K562 (cell line): ENCODE measurements around the gene CADPS2. TPM values are rescaled to one million over a fixed set of nuclear protein-coding genes. Genes with fewer than 3 reads are reported as not detected.

Experiments used
- CCNT2 ChIP-seq: IDR thresholded peaks from 2 replicates; pipeline ENCODE4 v1.6.1; 2011; ENCODE audit warnings: borderline replicate concordance, low read depth, mild to moderate bottlenecking, moderate library complexity, mixed read lengths, low read length; ENCODE audit not compliant: insufficient read length; ENCODE audit errors: extremely low read depth
- ESRRA ChIP-seq: fragments of 450-650 bp; IDR thresholded peaks from 2 replicates; pipeline ENCODE4 v1.6.1; 2014; ENCODE audit warnings: low read depth, mild to moderate bottlenecking, moderate library complexity, borderline replicate concordance
- ETV6 ChIP-seq, 3 experiments: fragments of 150-350 bp in 1 of 3; sonication (generic) in 1 of 3; formaldehyde crosslinking in 1 of 3; IDR thresholded peaks; 2 replicates each; pipeline versions ENCODE4 v1.6.1 to v1.8.0; 2014 to 2022; ENCODE audit warnings: borderline replicate concordance in 2 of 3, low read depth in 2 of 3, antibody characterized with exemption in 1 of 3, low read length in 1 of 3, mild to moderate bottlenecking in 1 of 3, missing genetic modification reagents in 1 of 3
- PCBP1 ChIP-seq: fragments of 200-400 bp; formaldehyde crosslinking; IDR thresholded peaks from 2 replicates; pipeline ENCODE4 v1.6.1; 2018; ENCODE audit warnings: mild to moderate bottlenecking, low read depth, low read length; ENCODE audit not compliant: poor library complexity, severe bottlenecking
- PHF20 ChIP-seq: fragments of 450-650 bp; IDR thresholded peaks from 2 replicates; pipeline ENCODE4 v1.6.1; 2018; ENCODE audit not compliant: partially characterized antibody
- SLC30A9 ChIP-seq: fragments of 250-450 bp; sonication (Bioruptor Pico); IDR thresholded peaks from 2 replicates; pipeline ENCODE4 v1.8.0; 2022; ENCODE audit warnings: mild to moderate bottlenecking, moderate library complexity
- ZFP30 ChIP-seq: fragments of 250-450 bp; sonication (Bioruptor Pico); IDR thresholded peaks from 2 replicates; pipeline ENCODE4 v1.8.0; 2022; ENCODE audit warnings: moderate library complexity, mild to moderate bottlenecking, inconsistent platforms, borderline replicate concordance
- polyA plus RNA-seq, 8 experiments: library from polyadenylated mRNA; depleted of rRNA in 4 of 8; stranded (reverse) in 5 of 8; unstranded in 3 of 8; fragments of >200 nt; fragmentation: Nextera tagmentation in 2 of 8; fragmentation: Illumina TruSeq in 1 of 8; extraction: Ambion mirVana in 2 of 8; extraction: Trizol in 1 of 8; gene quantifications; 2 replicates each; pipeline versions ENCODE4 v1.2.1 to v1.2.3, GENCODE V29; 2011 to 2014; ENCODE audit warnings: inconsistent platforms in 1 of 8, missing spikeins in 1 of 8
- total RNA-seq, 7 experiments: library from RNA; depleted of rRNA in 6 of 7; stranded (reverse); fragments of >200 nt in 6 of 7; fragmentation: Illumina TruSeq in 2 of 7; extraction: Trizol in 2 of 7; gene quantifications; 2 replicates each; pipeline versions ENCODE4 v1.2.1 to v1.2.3, GENCODE V29; 2011 to 2021; ENCODE audit warnings: low replicate concordance in 1 of 7
- TF ChIP-seq, protein P1 (sequence below): sonication (generic); formaldehyde crosslinking; IDR thresholded peaks from 2 replicates; pipeline ENCODE4 v1.9.0; 2022; ENCODE audit warnings: mild to moderate bottlenecking, missing genetic modification reagents
- TF ChIP-seq, protein P2 (sequence below): fragments of 200-800 bp; sonication (Bioruptor generic); IDR thresholded peaks from 2 replicates; pipeline ENCODE4 v1.6.1; 2017; ENCODE audit warnings: missing genetic modification characterization, missing compliant biosample characterization
- TF ChIP-seq, protein P3 (sequence below): sonication (generic); formaldehyde crosslinking; IDR thresholded peaks from 2 replicates; pipeline ENCODE4 v1.8.0; 2022; ENCODE audit warnings: missing genetic modification reagents, mild to moderate bottlenecking, borderline replicate concordance
- TF ChIP-seq, protein P4 (sequence below): fragments of 250-450 bp; sonication (Bioruptor Pico); IDR thresholded peaks from 2 replicates; pipeline ENCODE4 v1.9.0; 2021; ENCODE audit warnings: mild to moderate bottlenecking

CADPS2 gene
- total and polyA plus RNA-seq, 9 of the 15 experiments (the other 6 are each of a cell fraction or from before 2014, with no cell fraction given): 0.03 to 0.14 (median 0.04) TPM; not detected in 1

DNA sequence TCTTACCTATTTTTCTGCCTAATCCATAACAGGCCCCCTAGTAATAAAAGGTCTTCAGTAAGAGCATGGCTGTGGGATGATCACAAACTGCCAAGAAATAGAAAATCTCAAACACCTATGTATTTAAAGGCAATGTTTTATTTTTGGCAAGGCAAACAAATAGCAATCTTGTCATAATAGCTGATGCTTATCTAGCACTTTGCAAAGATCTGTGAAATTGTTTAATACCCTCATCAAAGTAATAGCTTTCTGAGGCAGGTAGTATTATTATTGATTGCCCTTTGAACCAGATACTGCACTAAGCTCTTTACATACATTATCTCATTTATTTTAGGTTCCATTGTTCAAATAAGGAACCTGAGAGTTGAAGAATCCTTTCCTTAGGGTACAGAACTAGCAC is 1.6 kb upstream of the CADPS2 start (continued):
- TF ChIP-seq CCNT2 (no peak), PHF20 (no peak), PCBP1 (no peak), SLC30A9 (CRISPR knock-in tag) (no peak), ZFP30 (CRISPR knock-in tag) (no peak), ESRRA (no peak), ETV6 (IDR thresholded peaks at IDR 0.05; ENCODE audit: borderline replicate concordance in 1 of 2, low read depth in 2 of 2, low read length in 1 of 2) (no peak), ETV6 (CRISPR knock-in tag; IDR thresholded peaks at IDR 0.05; ENCODE audit: borderline replicate concordance) (no peak)
- TF ChIP-seq, protein P1, sequence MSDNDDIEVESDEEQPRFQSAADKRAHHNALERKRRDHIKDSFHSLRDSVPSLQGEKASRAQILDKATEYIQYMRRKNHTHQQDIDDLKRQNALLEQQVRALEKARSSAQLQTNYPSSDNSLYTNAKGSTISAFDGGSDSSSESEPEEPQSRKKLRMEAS (CRISPR knock-in tag): no peak
- TF ChIP-seq, protein P2, sequence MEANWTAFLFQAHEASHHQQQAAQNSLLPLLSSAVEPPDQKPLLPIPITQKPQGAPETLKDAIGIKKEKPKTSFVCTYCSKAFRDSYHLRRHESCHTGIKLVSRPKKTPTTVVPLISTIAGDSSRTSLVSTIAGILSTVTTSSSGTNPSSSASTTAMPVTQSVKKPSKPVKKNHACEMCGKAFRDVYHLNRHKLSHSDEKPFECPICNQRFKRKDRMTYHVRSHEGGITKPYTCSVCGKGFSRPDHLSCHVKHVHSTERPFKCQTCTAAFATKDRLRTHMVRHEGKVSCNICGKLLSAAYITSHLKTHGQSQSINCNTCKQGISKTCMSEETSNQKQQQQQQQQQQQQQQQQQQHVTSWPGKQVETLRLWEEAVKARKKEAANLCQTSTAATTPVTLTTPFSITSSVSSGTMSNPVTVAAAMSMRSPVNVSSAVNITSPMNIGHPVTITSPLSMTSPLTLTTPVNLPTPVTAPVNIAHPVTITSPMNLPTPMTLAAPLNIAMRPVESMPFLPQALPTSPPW (CRISPR knock-in tag): no peak
- TF ChIP-seq, protein P3, sequence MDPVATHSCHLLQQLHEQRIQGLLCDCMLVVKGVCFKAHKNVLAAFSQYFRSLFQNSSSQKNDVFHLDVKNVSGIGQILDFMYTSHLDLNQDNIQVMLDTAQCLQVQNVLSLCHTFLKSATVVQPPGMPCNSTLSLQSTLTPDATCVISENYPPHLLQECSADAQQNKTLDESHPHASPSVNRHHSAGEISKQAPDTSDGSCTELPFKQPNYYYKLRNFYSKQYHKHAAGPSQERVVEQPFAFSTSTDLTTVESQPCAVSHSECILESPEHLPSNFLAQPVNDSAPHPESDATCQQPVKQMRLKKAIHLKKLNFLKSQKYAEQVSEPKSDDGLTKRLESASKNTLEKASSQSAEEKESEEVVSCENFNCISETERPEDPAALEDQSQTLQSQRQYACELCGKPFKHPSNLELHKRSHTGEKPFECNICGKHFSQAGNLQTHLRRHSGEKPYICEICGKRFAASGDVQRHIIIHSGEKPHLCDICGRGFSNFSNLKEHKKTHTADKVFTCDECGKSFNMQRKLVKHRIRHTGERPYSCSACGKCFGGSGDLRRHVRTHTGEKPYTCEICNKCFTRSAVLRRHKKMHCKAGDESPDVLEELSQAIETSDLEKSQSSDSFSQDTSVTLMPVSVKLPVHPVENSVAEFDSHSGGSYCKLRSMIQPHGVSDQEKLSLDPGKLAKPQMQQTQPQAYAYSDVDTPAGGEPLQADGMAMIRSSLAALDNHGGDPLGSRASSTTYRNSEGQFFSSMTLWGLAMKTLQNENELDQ (CRISPR knock-in tag): no peak
- TF ChIP-seq, protein P4, sequence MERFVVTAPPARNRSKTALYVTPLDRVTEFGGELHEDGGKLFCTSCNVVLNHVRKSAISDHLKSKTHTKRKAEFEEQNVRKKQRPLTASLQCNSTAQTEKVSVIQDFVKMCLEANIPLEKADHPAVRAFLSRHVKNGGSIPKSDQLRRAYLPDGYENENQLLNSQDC (CRISPR knock-in tag): no peak
